Stimulated activated CD8-positive, alpha-beta memory T cell treated with anti-CD3 and anti-CD28 coated beads, Interleukin-15, amount 100 ng/mL, for 1 hour (primary cell): ENCODE measurements around the gene MCRIP2.

ENCODE experiments used
- DNase-seq: peaks from one replicate; pipeline ENCODE4 v3.0.0-alpha.2; 2020; ENCODE audit warnings: low read depth

MCRIP2 gene

GRCh38 chr16:616733-617586 lies 24.7 kb upstream of the MCRIP2 start:
- DNase-seq = no peak

- no peak for DNase-seq
Measured at GRCh38 chr16:617855-618254, 23.8 kb upstream of the MCRIP2 start.

- no peak for DNase-seq
Measured at GRCh38 chr16:619476-620100, 22.0 kb upstream of the MCRIP2 start.

GRCh38 chr16:620700-621525 lies 20.7 kb upstream of the MCRIP2 start:
- no peak for DNase-seq

DNA sequence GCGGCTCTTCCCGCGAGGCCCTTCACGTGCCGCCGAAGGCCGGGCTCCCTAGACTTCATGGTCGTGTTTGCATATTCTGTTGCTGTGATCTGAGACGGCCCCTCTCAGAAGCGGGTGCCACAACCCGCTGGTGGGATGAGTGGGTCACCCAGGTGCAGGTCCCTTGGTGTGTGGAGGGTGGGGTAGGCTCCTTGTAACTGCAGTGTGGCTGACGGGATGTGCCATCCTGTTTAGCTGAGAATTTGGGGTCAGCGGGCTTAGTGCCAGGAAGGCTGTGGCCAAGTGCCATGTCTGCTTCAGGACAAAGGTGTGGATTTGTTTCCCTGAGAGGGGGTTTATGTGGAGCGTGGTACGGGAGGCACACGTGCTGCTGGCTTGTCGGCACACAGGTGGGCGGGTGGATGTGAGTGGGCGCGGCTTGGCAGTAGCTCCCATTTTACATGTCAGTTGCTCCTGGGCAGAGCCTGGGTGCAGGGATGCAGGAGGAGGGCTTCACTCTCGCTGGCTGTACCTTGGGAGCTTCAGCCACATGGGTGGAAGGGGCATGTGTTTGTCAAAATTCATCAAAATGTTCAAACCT lies 20.0 kb upstream of the MCRIP2 start:
- no peak for DNase-seq

DNA sequence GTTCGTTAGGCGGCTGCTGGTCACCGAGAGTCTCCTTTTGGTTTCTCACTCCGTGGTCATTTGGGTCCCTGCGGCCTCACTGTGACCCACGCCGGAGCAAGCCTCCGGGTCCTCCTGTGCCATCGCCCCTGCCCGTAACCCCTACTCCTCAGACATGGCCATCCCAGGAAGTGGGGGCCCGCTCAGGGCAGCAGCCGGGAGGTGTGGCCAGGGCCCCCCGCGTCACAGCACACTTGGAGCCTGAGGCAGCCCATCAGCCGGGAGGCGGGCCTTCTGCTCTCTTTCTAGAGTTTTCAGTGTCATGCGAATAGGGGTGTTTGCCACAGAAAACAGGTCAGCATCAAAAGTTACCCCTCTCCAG lies 18.7 kb upstream of the MCRIP2 start:
- no peak for DNase-seq

DNA sequence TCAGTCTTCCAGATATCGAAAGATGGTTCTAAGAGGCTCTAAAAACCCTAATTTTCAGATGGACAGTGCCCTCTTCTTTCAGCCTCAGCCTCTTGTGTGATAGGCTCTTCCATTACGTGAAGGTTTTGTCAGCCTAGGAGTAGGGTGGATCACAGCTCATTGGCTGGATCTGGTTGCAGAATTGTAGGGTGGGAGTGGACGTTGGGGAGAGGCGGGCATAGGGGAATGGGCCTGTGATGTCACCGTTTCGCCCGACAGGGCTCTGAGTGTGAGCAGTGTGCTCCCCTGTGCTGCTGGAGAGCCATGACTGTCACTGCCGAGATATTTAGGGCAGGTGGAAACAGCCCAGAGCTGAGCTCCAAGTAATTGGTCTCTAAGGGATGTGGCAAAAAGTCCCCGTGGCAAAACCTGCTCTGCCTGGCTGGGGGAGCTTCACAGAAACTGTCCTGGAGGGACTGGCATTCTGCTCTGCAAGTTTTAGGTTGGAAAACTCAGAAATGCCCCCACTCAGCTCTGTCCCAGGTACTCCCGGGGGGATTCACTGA lies 17.0 kb upstream of the MCRIP2 start:
- no peak for DNase-seq

DNA sequence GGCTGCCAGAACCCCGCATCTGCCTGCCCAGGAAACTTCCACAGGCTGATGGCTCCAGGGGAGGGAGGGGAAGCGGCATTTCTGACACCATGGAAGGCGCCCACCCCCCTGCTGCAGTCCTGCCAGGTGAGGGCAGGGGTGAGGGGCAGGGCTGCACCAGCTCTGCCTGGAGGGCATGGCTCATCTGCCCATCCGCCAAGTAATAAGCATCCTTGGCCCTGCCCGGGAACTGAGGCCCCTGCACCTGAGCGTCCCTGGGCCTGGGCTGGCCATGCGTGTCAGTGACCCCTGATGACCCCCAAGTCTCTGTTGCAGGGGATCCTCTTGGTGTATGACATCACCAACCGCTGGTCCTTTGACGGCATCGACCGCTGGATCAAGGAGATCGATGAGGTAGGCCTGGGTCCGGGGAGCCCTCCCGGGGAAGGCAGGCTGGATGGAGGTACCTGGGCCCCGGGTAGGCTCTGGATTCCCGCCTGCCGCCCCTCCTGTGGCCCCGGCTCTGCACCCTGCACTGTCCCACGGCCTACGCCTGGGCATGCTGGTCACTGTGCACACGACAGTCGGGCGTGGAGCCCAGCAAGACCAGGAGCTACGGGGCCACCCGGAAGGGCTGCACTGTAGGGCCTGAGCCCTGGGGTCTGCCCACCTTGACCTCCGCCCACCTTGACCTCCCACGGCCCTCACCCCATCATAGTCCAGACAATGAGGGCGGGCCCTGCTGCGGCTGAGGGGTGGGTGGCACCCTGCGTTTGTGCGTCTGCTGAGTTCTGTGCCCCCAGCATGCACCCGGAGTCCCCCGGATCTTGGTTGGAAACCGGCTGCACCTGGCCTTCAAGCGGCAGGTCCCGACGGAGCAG lies 16.3 kb upstream of the MCRIP2 start:
- DNase-seq = no peak

- no peak for DNase-seq
Measured at GRCh38 chr16:625977-626765, 15.5 kb upstream of the MCRIP2 start.

DNA sequence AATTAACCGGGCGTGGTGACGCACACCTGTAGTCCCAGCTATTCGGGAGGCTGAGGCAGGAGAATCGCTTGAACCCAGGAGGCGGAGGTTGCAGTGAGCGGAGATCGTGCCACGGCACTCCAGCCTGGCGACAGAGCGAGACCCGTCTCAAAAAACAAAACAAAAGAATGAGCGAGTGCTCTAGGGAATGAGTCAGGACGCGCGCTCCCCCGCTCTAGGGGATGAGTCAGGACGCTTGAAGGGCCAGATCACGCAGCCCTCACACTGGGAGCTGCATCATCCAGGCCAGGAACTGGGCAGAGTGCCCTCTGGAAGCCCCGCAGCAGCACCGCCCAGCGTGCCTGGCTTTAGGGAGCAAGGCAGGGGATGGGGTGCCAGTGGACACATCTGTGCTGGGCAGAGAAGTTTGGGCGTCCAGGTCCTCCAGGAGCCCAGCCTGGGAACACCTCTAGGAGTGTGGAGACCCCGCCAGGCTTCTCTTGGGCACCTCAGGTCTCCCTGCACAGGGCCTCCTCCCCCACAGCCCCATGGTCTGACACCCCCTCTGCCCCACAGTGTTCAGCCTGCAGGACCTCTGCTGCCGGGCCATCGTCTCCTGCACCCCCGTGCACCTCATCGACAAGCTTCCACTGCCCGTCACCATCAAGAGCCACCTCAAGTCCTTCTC lies 14.7 kb upstream of the MCRIP2 start:
- DNase-seq = no peak

GRCh38 chr16:627454-628239 lies 14.0 kb upstream of the MCRIP2 start:
- DNase-seq = no peak

- DNase-seq = no peak
Measured at GRCh38 chr16:628321-629061, 13.1 kb upstream of the MCRIP2 start.

DNA sequence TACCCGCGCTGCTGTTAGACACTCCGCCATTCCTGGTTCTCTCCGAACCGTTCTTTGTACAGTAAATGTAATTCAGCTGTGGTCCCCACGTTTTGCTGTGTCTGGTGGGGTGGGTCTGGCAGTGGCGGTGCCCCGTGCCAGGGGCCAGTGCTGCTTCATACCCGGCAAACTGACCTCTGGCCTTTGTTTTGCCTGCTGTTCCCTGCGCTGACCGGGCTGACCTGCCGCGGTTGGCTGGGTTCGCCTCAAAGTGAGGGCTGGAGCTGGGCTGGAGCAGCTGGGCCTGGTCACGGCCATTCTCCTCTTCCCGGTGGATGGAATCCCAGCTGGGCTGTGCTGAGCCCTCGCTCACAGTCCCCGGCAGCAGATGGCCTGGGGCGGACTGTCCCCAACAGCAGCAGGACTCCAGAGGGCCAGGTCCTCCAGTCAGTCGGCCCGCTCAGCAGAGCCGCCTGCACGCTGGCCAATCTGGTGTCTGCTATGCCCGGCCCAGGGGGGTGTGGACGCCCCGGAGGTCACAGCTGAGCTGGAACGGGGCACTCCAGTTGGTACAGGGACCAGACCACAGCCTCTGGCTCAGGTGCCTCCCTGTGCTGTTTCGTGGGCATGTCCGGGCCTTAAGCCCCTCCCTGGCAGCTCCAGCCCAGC lies 12.3 kb upstream of the MCRIP2 start:
- no peak for DNase-seq

DNA sequence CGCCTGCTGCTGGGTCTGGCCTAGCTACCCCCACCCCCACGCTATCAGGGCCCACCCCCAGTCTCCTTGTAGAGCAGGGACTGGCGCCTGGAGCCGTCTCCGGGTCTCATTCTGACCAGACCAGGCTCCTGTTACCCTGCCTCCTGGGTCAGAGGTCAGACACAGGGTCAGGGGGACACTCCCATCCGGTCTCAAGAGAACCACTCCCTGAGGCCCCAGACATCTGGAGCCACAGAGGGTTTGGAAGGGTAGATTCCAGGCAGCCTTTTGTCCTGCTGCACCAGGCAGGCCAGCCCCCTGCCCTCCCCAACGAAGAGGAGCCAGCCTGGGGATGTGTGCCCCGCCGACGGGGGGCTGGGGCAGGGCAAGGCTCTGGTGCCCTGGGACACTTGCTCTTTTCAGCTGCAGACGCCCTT lies 11.8 kb upstream of the MCRIP2 start:
- no peak for DNase-seq

DNA sequence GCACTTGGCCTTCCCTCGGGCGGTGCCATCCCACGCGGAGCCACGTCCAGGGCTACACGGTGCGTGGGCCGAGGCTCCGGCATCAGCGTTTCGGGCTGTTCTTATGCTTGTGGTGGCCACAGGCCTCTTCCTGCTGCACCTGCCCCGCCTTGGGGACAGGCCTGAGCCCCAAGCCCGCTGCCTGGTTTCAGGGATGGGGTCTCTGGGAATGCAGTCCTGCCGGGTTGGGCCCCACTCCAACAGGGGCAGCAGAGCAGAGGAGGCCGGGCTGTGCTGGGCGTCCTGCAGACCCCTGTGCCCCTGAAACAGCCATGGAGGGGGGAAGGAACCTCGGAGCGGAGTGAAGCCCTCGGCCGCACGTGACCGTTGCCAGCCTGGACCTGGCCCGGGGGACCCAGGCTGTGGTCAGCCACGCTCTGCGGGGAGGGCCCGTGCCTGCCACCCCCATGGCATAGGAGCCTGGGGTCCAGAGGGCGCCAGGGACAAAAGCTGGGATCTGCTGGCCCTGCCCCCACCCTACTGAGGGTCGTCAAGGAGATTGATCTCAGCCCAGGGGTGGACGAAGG lies 11.3 kb upstream of the MCRIP2 start:
- DNase-seq = no peak

GRCh38 chr16:630815-631405 lies 10.7 kb upstream of the MCRIP2 start, which contains the start of gene WFIKKN1:
WFIKKN1 (plus strand) TSS chr16:630985; CDS start chr16:631254, 269 bp downstream.
- DNase-seq = no peak

DNA sequence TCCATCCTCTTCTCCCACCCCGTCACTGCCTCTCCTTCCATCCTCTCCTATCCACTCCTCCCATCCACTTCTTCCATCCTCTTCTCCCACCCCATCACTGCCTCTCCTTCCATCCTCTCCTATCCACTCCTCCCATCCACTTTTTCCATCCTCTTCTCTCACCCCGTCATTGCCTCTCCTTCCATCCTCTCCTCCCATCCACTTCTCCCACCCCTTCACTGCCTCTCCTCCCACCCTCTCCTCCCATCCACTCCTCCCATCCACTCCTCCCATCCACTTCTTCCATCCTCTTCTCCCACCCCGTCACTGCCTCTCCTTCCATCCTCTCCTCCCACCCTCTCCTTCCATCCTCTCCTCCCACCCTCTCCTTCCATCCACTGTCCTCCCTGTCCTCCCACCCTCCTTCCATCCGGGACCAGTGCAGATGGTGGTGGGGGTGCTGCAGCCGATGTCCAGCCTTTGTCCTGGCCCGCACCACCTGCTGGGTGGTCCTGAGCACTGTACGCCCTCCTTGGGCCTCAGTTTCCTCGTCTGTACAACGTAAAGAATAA lies 9.7 kb upstream of the MCRIP2 start:
- DNase-seq = no peak
